ENCODE measurements around the gene MYEF2.

GRCh38 chr15:48105936-48106335 is 72.2 kb downstream of the MYEF2 start:
- TF ChIP-seq CTCF (IDR thresholded peaks at IDR 0.05 in 8 of 11, conservative IDR thresholded peaks at IDR 0.05 in 3 of 11): no peak
- no peak for TF ChIP-seq POLR2AphosphoS5 (IDR thresholded peaks at IDR 0.05)

All from spleen (tissue), 7 donors.